HFFc6 (cell line): ENCODE data around the gene ANO7. TPM values are rescaled to one million over a fixed set of nuclear protein-coding genes. Genes with fewer than 3 reads are reported as not detected.

Experiments used
- DNase-seq: peaks from one replicate; pipeline ENCODE4 v3.0.0-alpha.2; 2018
- H3K27ac Mint-ChIP-seq: 2 replicates; pipeline ENCODE4 v1.8.0; 2020; ENCODE audit warnings: mild to moderate bottlenecking, mixed read lengths
- H3K27me3 Mint-ChIP-seq: 2 replicates; pipeline ENCODE4 v1.8.0; 2021; ENCODE audit warnings: mild to moderate bottlenecking, moderate library complexity, mixed read lengths; ENCODE audit not compliant: insufficient read depth
- H3K36me3 Mint-ChIP-seq: 2 replicates; pipeline ENCODE4 v1.8.0; 2021; ENCODE audit warnings: low read depth, mixed read lengths
- H3K4me1 Mint-ChIP-seq: 2 replicates; pipeline ENCODE4 v1.8.0; 2020; ENCODE audit warnings: low read depth, mixed read lengths
- H3K4me3 Mint-ChIP-seq: 2 replicates; pipeline ENCODE4 v1.8.0; 2020; ENCODE audit warnings: mild to moderate bottlenecking, moderate library complexity, mixed read lengths
- H3K9me3 Mint-ChIP-seq: 2 replicates; pipeline ENCODE4 v1.8.0; 2020; ENCODE audit warnings: mild to moderate bottlenecking, mixed read lengths
- total RNA-seq, 6 experiments: library from RNA; stranded (reverse); fragmentation: NEBNext Ultra II Directional; extraction: Animal tissue kit (Norgen Biotek cat#: 25700); gene quantifications; 2 replicates in 1 of 6; 3 replicates in 5 of 6; pipeline ENCODE4 v1.2.3, GENCODE V29; 2021
- TF ChIP-seq, protein P1 (sequence below): fragments of 200-600 bp; sonication (generic); IDR thresholded peaks from 2 replicates; pipeline ENCODE4 v1.5.0; 2021; ENCODE audit warnings: antibody characterized with exemption, mild to moderate bottlenecking

ANO7 gene
- total RNA-seq, 6 experiments from 2014 or later: 0.80 to 1.4 (median 1.2) TPM

DNA sequence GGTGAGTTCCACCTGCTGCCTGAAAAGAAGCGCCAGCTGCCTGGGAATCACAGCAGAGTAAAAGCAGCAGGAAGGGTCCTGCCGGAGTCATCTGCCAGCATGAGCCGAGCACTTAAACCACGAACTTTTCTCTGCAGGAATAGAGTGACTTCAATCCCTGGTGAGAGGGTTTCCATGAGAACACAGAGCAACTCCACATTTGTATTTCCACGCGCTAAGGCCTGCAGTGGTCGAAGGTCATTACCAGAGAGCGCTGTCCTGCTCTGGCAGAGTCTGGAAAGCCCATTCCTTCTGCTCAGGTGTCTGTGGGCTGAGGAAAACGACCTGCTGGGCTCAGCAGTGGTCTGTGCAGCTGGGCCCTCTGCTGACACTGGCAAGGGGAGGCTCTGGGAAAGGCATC, 45.9 kb upstream of the ANO7 start:
- DNase-seq: no peak
- Mint-ChIP-seq H3K36me3 (no peaks in the 10 kb centered on the region), H3K4me3 (no peak overlapping the region), H3K4me1 (no peaks in the 10 kb centered on the region; the same call in 1 of the 2 replicates), H3K27ac (no peak overlapping the region), H3K27me3 (peaks cover 2% of the 10 kb centered on the region), H3K9me3 (no peaks in the 10 kb centered on the region)
- TF ChIP-seq, protein P1, sequence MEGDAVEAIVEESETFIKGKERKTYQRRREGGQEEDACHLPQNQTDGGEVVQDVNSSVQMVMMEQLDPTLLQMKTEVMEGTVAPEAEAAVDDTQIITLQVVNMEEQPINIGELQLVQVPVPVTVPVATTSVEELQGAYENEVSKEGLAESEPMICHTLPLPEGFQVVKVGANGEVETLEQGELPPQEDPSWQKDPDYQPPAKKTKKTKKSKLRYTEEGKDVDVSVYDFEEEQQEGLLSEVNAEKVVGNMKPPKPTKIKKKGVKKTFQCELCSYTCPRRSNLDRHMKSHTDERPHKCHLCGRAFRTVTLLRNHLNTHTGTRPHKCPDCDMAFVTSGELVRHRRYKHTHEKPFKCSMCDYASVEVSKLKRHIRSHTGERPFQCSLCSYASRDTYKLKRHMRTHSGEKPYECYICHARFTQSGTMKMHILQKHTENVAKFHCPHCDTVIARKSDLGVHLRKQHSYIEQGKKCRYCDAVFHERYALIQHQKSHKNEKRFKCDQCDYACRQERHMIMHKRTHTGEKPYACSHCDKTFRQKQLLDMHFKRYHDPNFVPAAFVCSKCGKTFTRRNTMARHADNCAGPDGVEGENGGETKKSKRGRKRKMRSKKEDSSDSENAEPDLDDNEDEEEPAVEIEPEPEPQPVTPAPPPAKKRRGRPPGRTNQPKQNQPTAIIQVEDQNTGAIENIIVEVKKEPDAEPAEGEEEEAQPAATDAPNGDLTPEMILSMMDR: no peak

DNA sequence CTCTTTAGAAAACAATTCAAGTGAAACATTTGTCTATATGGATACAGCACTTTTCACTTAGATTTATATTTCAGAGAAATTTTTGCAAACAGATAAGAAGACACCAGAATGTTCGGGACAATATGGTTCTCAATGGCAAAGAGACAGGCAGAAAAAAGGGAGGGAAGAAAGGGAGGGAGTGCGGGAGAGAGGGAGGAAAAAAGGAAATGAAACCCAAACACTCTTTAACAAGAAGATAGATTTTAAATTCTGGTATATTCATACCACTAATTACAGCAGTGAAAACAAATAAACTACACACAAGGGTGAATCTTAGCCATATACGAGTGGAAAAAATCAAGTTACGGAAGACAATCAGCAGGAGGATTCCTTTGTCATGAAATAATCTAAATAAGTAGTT, 42.2 kb upstream of the ANO7 start:
- Mint-ChIP-seq H3K27me3 (peaks cover 1% of the 10 kb centered on the region), H3K27ac (no peak overlapping the region), H3K9me3 (no peaks in the 10 kb centered on the region), H3K36me3 (no peaks in the 10 kb centered on the region), H3K4me3 (no peak overlapping the region), H3K4me1 (peaks cover 21% of the 10 kb centered on the region)
- DNase-seq: no peak
- TF ChIP-seq, protein P1: no peak

DNA sequence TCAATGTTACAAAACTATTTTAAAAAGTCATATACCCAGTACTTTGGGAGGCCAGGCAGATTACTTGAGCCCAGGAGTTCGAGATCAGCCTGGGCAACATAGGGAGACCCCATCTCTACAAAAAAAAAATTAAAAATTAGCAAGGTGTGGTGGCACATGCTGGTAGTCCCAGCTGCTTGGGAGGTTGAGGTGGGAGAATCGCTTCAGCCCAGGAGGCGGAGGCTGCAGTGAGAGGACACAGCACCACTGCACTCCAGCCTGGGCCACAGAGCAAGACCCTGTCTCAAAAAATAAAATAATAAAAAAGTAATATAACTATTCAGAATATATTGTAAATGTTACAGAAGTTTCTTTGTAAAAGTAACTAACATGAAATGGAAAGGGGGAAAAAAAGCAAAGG, 41.1 kb upstream of the ANO7 start:
- H3K27me3 Mint-ChIP-seq: peaks cover 2% of the 10 kb centered on the region
- no peaks in the 10 kb centered on the region for H3K9me3 Mint-ChIP-seq
- TF ChIP-seq, protein P1: no peak
- no peak for DNase-seq
- H3K4me3 Mint-ChIP-seq: no peak overlapping the region
- H3K27ac Mint-ChIP-seq: no peak overlapping the region
- peaks cover 32% of the 10 kb centered on the region for H3K4me1 Mint-ChIP-seq
- H3K36me3 Mint-ChIP-seq: no peaks in the 10 kb centered on the region

DNA sequence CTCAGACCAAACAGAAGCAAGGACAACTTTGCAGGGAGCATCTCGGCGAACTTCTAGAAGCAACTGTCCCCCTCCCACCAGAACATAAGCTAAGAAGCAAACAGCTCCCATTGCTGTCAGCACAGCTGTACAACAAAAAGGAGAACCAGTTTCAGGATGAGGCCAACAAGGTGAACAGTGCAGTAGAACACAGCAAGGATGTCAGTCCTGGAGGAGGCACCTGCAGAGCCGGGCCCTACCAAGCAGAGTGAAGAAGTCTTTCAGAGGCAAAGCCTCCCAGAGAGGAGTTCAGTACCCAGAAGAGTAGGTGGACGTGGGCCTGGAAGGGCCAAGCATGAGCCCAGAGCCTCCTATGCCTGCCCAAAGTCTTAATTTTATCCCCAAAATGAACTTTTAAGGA, 40.2 kb upstream of the ANO7 start:
- peaks cover 2% of the 10 kb centered on the region for H3K27me3 Mint-ChIP-seq
- peaks cover under 1% of the 10 kb centered on the region; the same call in 1 of the 2 replicates for H3K36me3 Mint-ChIP-seq
- TF ChIP-seq, protein P1: no peak
- no peaks in the 10 kb centered on the region for H3K9me3 Mint-ChIP-seq
- H3K4me3 Mint-ChIP-seq: peak overlapping the region; percentile 91
- H3K27ac Mint-ChIP-seq: peak overlapping the region; percentile 46; the same call in 1 of the 2 replicates
- H3K4me1 Mint-ChIP-seq: peaks cover 41% of the 10 kb centered on the region
- DNase-seq: no peak

DNA sequence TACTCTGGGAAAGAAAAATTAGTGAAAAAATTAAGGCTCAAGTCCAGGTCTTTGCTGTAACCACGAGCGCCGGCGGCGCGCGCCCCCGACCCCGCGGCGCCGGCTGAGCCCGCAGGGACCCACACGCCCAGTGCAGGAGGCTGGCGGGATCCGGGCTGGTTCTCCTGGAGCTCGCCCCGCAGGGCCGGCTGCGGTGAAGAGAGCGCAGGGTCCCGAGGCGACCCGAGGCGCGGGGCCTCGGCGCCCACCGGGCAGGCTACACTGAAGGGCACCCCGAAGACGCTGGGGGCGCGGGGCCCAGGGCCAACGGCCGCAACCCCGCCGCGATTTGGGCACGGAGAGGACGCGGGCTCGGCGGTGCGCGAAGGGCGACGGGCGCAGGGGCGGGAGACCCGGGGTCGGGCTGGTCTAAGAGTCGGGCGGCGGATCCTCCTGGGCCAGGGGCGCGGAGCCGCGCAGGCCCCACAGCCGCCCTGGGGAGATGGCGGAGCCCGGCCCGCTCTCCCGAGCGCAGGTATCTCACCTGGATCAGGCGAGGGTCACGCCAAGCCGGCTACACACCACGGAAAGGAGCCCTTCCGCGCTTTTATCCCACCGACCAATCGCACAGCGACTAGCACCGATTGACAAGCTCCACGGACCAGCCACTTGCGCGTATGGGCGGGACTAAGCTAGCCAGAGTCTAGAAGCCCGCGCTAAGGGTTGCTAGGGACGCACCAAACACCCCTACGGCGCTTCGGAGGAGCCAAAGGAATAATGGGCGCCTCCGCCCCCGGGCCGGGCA, 39.4 kb upstream of the ANO7 start, which contains the start of gene PASK:
Gene PASK, minus strand, starts transcription at position 582 of the 784 bp plus-strand sequence. CDS start 6,440 bp downstream, outside the sequence.
- peaks cover 48% of the 10 kb centered on the region for H3K4me1 Mint-ChIP-seq
- peak within 1 kb of the TSS; percentile 95 for H3K4me3 Mint-ChIP-seq
- H3K36me3 Mint-ChIP-seq: peaks cover 6% of the 10 kb centered on the region; the same call in 1 of the 2 replicates
- peaks cover 2% of the 10 kb centered on the region for H3K27me3 Mint-ChIP-seq
- no peaks in the 10 kb centered on the region for H3K9me3 Mint-ChIP-seq
- H3K27ac Mint-ChIP-seq: peak within 1 kb of the TSS; percentile 92
- peak; percentile 91 for DNase-seq
- TF ChIP-seq, protein P1: no peak
